Measurements from ENCODE around the gene ALG3.

Gene ALG3

DNA sequence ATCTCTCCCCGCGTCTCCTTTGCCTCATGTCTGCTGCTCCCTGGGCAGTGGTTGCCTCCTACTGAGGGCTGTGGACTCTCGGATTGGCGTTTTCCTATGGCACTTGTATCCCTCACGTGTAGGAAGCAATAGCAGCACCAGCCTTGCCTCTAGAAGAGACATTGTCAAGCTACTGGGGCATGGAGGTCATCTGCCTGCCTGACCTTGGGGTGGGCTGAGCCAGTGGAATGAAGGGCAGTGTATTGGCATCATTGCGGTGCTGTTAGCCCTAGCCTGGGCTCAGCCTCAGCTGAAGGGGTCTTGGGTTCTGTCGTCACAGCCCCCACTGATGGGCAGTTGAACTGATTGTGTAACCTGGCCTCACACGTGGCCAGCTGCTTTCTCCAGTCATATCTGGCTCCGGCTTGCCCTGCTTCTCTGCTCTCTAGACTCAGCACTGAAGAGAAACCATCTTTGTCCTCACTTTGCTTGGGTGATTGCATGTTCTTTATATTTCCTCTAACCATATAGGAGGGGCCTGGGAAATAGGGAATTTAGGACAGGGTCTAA lies 54.7 kb downstream of the ALG3 start:
- no peak for DNase-seq (ENCODE audit: low read depth)
- H3K4me3 ChIP-seq (ENCODE audit: low read length), result no peak overlapping the region
- TF ChIP-seq, protein P1, sequence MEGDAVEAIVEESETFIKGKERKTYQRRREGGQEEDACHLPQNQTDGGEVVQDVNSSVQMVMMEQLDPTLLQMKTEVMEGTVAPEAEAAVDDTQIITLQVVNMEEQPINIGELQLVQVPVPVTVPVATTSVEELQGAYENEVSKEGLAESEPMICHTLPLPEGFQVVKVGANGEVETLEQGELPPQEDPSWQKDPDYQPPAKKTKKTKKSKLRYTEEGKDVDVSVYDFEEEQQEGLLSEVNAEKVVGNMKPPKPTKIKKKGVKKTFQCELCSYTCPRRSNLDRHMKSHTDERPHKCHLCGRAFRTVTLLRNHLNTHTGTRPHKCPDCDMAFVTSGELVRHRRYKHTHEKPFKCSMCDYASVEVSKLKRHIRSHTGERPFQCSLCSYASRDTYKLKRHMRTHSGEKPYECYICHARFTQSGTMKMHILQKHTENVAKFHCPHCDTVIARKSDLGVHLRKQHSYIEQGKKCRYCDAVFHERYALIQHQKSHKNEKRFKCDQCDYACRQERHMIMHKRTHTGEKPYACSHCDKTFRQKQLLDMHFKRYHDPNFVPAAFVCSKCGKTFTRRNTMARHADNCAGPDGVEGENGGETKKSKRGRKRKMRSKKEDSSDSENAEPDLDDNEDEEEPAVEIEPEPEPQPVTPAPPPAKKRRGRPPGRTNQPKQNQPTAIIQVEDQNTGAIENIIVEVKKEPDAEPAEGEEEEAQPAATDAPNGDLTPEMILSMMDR (IDR thresholded peaks at IDR 0.05; ENCODE audit: insufficient read depth, low read depth, low read length, missing control alignments), result no peak

- no peak overlapping the region for H3K4me3 ChIP-seq (ENCODE audit: low read length)
- DNase-seq (ENCODE audit: low read depth), result no peak
- TF ChIP-seq, protein P1 (IDR thresholded peaks at IDR 0.05; ENCODE audit: insufficient read depth, low read depth, low read length, missing control alignments), result no peak
Observed at GRCh38 chr3:184192889-184193288, 55.9 kb downstream of the ALG3 start.
